ENCODE measurements around the gene GNB1L. TPM values are rescaled to one million over a fixed set of nuclear protein-coding genes. Genes with fewer than 3 reads are reported as not detected.

The GNB1L gene
- total RNA-seq, 1 donor from 2014 or later, result 6.2 TPM

DNA sequence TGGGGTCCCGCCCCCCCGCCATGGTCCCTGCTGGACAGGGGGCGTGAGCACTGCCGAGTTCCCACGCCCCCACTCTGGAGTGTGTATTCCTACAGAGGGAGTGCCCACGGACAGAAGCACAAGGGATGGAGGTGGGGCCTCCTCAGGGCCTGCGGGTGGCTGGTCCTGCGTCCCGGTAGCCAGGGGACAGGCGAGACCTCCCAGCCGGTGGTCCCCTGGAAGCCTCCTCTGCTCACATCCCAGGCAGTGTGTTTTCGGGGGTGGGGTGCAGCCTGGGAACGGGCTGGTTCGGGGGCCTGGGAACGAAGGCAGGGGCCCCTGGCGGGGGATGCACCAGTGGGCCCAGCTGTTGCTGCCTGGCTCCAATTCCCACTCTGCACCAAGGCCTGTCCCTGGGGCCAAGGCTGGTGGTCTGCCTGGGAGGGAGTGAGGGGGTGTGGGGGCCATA, 115.2 kb downstream of the GNB1L start:
- ATAC-seq, result no peak
- no peak for DNase-seq (ENCODE audit: low spot score)
- intact Hi-C loops (cut with DNase I), result no loop called here

GRCh38 chr22:19738664-19739447, 115.8 kb downstream of the GNB1L start:
- no peak for DNase-seq (ENCODE audit: low spot score)
- no peak for ATAC-seq
- intact Hi-C loops (cut with DNase I), result no loop called here

DNA sequence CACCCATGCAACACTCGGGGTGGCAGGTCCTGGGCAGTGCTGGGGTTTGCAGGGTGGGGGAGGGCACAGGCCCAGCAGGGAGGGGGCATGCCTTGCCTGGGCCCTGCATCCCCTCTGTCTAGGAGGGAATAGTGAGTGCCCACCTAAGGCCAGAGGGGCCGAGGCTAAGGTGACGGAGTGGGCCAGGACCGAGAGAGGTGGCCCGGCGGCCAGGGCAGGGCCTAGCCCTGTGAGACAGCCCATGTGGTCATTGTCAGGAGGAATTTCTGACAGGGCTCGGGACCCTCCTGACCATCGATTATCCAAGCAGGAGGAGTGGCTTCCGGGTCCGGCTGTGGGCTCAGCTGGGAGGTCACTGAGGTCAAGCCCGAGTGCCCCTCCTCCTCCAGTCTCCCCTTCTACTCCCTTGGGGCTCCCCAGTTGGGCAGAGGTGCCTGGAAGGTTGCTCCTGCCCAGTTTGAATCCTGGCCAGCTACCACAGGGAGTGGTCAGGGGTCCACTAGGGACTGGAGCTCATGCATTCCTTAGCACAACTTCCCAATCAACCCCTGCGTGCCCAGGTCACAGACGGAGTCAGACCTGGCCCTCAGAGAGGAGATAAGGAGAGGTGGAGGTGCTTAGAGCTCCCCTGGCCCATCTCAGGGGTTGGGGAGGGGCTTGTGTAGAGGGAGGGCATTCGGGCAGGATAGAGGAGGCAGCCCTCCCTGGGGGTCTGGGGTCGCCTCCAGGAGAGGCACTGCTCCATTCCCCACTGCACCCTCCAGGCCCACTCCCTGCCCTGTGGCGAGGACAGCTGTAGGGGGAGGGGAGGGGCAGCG, 116.6 kb downstream of the GNB1L start:
- ATAC-seq (no peak), DNase-seq (ENCODE audit: low spot score) (no peak)
- intact Hi-C loops (cut with DNase I), result no loop called here

DNA sequence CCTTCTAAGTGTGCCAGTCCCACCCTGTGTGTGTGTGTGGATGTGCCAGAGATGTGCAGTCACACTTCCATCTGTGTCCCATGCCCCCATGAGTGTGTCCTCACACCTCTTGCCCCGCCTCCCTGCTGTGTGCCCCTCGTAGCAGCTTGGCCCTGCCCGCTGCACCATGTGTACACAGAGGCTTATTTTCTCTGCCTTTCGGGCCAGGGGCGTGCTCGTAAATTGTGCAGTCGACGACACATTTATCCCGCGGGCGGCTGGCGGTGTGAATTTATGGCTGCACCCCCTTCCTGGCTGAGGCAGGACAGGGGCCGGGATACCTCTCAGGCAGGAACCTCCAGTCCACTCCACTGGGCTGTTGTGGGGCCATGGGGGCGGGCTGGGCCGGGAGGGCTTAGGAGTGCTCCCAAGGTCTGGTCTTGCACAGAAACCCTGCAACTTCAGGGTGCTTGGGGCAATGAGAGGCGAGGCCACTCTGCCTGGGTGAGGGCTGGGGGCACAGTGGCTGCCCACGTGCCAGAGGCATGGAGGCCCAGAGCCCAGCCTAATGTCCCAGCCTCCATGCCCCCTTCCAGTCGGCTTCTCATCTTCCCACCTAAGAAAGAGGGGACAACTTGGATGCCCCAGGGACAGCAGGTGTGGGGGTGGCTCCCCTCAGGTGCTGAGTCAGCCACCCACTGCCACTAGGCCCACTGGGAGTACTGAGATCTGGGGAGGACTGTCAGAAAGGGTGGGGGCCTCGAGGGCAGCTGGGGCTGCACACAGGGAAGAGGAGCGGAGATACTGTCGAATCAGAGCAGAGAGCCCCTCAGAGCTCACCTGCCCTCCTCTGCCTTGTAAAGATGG, 118.8 kb downstream of the GNB1L start:
- intact Hi-C loops (cut with DNase I), result no loop called here
- DNase-seq (ENCODE audit: low spot score), result no peak
- no peak for ATAC-seq

DNA sequence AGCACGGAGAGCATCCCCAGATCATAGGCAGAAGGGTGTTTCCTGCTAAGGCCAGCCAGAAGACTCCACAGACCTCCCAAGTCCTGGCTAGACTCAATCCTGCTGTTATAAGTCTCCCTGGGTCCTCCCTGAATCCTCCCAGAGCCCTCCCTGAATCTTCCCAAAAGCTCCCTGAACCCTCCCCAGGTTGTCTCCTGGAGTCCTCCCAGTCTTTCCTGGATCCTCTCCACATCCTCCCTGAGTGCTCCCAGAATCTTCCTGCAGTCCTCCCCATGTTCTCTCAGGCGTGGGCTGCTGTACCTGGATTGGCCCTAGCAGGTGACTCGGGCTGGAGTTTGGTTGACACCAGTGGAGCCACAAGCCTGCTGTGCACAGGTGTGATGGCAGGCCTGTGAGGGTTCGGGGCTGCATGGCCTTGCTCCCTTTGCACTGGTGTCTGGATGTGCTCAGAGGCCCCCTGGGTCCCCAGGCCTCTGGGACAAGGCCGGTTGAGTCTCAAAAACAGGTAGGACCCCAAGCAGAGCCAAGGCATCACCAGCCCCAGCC, 119.8 kb downstream of the GNB1L start:
- no peak for DNase-seq (ENCODE audit: low spot score)
- intact Hi-C loops (cut with DNase I), result no loop called here
- ATAC-seq, result no peak

GRCh38 chr22:19734163-19734562, 120.5 kb downstream of the GNB1L start:
- DNase-seq (ENCODE audit: low spot score), result no peak
- intact Hi-C loops (cut with DNase I), result no loop called here
- ATAC-seq, result no peak

GRCh38 chr22:19733755-19734154, 120.9 kb downstream of the GNB1L start:
- intact Hi-C loops (cut with DNase I), result no loop called here
- no peak for DNase-seq (ENCODE audit: low spot score)
- no peak for ATAC-seq

Other genes starting within 250 kb of the GNB1L start
- gene SEPTIN5, start 140.4 kb downstream of the GNB1L start, total RNA-seq, result 22.5 TPM
- gene GP1BB, start 131.3 kb downstream of the GNB1L start, total RNA-seq, result 4.1 TPM
- 4.2 TPM for gene TBX1, start 94.1 kb downstream of the GNB1L start, total RNA-seq
- 22.9 TPM for gene RTL10, start within 50 bp of the GNB1L start, total RNA-seq
- 155 TPM for gene COMT, start 86.9 kb upstream of the GNB1L start, total RNA-seq
- gene TXNRD2, start 86.9 kb upstream of the GNB1L start, total RNA-seq, result 33.9 TPM
- gene ARVCF, start 161.9 kb upstream of the GNB1L start, total RNA-seq, result 59.4 TPM
- gene TANGO2, start 166.2 kb upstream of the GNB1L start, total RNA-seq, result 28.4 TPM
- gene DGCR8, start 225.4 kb upstream of the GNB1L start, total RNA-seq, result 37.6 TPM

Data from sciatic nerve (tissue), 2 donors.